Fibroblast of mammary gland (primary cell): Measurements from ENCODE around the gene OBSCN.

Source experiments
- DNase-seq: peaks from one replicate; pipeline ENCODE4 v3.0.0-alpha.2; 2010; ENCODE audit warnings: low read depth
- H3K4me3 ChIP-seq: 2 replicates; pipeline ENCODE4 v1.5.1; 2011; ENCODE audit warnings: low read depth, mild to moderate bottlenecking, low read length, moderate library complexity; ENCODE audit not compliant: control insufficient read depth
- TF ChIP-seq, protein P1 (sequence below): conservative IDR thresholded peaks from 2 replicates; pipeline ENCODE4 v1.5.1; 2011; ENCODE audit warnings: low read depth, low read length, inconsistent platforms; ENCODE audit not compliant: control insufficient read depth, insufficient read depth

Gene OBSCN

DNA sequence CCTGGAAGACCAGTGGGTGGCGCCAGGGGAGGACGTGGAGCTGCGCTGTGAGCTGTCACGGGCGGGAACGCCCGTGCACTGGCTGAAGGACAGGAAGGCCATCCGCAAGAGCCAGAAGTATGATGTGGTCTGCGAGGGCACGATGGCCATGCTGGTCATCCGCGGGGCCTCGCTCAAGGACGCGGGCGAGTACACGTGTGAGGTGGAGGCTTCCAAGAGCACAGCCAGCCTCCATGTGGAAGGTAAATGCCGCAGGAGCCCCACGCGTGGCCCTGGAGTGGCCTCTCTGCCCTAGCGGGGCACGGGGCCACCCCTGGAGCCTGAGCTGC lies 75.2 kb downstream of the OBSCN start:
- TF ChIP-seq, protein P1, sequence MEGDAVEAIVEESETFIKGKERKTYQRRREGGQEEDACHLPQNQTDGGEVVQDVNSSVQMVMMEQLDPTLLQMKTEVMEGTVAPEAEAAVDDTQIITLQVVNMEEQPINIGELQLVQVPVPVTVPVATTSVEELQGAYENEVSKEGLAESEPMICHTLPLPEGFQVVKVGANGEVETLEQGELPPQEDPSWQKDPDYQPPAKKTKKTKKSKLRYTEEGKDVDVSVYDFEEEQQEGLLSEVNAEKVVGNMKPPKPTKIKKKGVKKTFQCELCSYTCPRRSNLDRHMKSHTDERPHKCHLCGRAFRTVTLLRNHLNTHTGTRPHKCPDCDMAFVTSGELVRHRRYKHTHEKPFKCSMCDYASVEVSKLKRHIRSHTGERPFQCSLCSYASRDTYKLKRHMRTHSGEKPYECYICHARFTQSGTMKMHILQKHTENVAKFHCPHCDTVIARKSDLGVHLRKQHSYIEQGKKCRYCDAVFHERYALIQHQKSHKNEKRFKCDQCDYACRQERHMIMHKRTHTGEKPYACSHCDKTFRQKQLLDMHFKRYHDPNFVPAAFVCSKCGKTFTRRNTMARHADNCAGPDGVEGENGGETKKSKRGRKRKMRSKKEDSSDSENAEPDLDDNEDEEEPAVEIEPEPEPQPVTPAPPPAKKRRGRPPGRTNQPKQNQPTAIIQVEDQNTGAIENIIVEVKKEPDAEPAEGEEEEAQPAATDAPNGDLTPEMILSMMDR: no peak
- H3K4me3 ChIP-seq: no peak overlapping the region
- DNase-seq: no peak

DNA sequence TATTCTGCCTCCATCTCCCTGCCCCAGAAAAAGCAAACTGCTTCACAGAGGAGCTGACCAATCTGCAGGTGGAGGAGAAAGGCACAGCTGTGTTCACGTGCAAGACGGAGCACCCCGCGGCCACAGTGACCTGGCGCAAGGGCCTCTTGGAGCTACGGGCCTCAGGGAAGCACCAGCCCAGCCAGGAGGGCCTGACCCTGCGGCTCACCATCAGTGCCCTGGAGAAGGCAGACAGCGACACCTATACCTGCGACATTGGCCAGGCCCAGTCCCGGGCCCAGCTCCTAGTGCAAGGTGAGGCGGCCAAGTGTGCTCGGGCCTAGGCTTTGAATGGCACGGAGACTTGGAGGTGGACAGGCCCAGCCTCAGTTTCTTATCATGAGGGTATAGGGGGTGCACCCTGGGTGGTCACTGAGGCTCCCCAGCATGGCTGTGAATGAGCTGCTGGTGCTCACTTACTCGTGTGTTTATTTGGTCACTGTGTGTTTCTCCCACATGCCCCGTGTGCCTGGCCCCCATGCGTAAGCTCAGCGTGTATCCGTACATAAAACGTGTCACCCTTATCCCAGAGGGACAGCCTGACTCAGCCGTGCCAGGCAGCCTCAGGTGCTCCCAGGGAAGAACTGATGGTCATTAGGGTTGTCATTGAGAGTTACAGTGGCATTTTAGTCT lies 75.8 kb downstream of the OBSCN start:
- TF ChIP-seq, protein P1: no peak
- no peak for DNase-seq

DNA sequence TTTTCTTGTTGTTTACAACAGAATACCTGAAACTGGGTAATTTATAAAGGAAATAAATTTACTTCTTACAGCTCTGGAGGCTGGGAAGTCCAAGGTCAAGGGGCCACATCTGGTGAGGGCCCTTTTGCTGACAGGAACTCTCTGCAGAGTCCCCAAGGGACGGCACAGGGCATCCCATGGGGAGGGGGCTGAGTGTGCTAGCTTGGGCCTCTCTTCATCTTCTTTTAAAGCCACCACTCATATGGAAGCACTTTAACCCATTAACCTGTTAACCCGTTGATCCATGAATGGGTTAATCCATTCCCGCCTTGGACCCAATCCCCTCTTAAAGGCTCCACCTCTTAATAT lies 76.3 kb downstream of the OBSCN start:
- TF ChIP-seq, protein P1: no peak
- H3K4me3 ChIP-seq: no peak overlapping the region
- DNase-seq: no peak

More for the DNA sequence above, 75.8 kb downstream of the OBSCN start:
- no peak overlapping the region for H3K4me3 ChIP-seq

DNA sequence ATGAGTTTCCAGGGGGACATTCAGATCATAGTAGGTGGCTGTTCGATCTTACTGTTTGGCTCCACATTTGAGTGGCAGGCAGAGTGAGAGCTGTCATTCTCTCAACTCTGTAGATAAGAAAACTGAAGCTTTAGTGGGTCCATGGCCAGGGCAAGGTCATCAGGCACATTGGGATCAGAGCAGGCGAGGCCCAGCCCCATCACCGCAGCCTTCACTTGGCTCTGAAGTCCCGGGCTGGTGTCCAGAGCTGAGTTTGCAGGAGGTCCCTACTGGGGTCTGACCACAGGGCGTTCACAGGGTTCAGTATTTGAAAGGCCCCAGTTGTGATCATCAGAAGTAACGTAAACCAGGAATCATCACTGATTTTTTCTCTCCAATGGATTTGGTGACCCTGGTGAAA lies 76.7 kb downstream of the OBSCN start:
- no peak for DNase-seq
- no peak overlapping the region for H3K4me3 ChIP-seq
- TF ChIP-seq, protein P1: no peak

DNA sequence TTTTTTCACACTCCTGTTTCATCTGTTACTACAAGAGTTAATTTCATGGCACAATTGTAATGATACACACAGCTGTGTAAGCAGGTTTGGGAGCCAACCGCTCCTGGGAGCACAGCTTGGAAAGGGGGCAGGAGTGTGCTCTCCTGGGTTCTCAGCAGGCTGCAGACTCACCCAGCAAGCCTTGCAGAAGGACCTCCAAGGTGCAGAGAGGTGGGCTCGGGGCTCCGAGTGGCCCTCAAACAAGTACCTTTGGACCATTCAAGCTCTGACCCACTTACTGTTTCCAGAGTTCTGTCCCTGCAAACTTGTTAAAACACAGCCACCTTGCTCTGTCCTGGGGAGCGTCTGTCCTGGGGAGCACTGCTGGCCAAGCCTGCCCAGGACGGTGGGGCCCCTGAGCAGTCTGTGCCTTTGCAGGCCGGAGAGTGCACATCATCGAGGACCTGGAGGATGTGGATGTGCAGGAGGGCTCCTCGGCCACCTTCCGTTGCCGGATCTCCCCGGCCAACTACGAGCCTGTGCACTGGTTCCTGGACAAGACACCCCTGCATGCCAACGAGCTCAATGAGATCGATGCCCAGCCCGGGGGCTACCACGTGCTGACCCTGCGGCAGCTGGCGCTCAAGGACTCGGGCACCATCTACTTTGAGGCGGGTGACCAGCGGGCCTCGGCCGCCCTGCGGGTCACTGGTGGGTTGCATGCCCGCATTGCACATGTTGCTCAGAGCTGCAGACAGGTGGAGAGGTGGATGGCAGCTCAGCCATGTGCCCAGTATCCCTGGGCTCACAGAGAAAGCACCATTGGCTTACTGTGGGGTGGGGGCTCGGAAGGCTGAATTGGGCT lies 78.0 kb downstream of the OBSCN start:
- DNase-seq: no peak

DNA sequence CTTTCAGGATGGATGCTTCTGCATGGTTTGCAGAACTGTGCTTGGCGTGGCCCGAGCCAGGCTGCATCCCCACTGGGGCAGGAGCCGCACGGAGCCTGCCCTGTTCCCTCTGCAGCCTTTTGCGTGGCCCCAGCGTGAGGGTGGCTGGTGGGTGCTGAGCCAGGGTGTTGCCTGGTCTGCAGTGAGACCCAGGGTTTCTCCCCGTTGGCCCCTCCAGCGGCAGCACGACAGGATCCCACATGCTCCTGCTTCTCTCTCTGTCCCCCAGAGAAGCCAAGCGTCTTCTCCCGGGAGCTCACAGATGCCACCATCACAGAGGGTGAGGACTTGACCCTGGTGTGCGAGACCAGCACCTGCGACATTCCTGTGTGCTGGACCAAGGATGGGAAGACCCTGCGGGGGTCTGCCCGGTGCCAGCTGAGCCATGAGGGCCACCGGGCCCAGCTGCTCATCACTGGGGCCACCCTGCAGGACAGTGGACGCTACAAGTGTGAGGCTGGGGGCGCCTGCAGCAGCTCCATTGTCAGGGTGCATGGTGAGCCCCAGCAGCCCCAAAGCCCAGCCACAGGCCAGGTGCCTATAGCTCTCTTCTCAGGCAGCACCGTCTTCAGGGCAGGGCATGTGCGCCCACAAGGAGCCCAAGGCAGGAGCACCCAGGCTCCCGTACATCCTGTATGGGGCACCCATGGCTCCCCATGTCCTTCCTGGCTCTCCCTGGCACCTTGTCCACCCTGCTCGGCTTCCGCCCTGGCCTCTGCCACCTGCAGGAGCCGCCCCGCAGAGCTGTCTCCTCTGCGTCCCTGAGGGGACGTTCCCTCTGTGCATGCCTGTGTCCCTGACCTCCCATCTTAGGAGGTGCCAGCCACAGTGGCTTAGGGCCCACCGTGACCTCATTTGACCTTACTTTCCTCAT lies 78.9 kb downstream of the OBSCN start:
- DNase-seq: no peak
- TF ChIP-seq, protein P1: no peak
- H3K4me3 ChIP-seq: no peak overlapping the region

More for the DNA sequence above, 78.0 kb downstream of the OBSCN start:
- TF ChIP-seq, protein P1: no peak
- no peak overlapping the region for H3K4me3 ChIP-seq
